GM18858 (cell line): Measurements from ENCODE around the gene UTP11.
"Not testable (repeated sequence)": the region's sequence is repeated elsewhere in the genome, so short reads cannot be mapped to it uniquely, and the experiment has no call there.

ENCODE experiments used
- ATAC-seq: cut with Tn5 transposase; IDR thresholded peaks from one replicate; pipeline ENCODE4 v1.9.1; 2021; ENCODE audit not compliant: unreplicated experiment

UTP11 gene, protein sequence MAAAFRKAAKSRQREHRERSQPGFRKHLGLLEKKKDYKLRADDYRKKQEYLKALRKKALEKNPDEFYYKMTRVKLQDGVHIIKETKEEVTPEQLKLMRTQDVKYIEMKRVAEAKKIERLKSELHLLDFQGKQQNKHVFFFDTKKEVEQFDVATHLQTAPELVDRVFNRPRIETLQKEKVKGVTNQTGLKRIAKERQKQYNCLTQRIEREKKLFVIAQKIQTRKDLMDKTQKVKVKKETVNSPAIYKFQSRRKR

GRCh38 chr1:38012363-38013226 lies at the start of gene UTP11:
Gene UTP11 (plus strand): TSS chr1:38012734. CDS start chr1:38012803, 69 bp downstream.
- ATAC-seq: peak; percentile 83

GRCh38 chr1:37964106-37964505 lies 48.4 kb upstream of the UTP11 start:
- not testable (repeated sequence) for ATAC-seq

- ATAC-seq: no peak
Observed at GRCh38 chr1:37965301-37965700, 47.2 kb upstream of the UTP11 start.

GRCh38 chr1:37973684-37974083 lies 38.9 kb upstream of the UTP11 start:
- not testable (repeated sequence) for ATAC-seq

GRCh38 chr1:37974567-37974966 lies 38.0 kb upstream of the UTP11 start:
- no peak for ATAC-seq

DNA sequence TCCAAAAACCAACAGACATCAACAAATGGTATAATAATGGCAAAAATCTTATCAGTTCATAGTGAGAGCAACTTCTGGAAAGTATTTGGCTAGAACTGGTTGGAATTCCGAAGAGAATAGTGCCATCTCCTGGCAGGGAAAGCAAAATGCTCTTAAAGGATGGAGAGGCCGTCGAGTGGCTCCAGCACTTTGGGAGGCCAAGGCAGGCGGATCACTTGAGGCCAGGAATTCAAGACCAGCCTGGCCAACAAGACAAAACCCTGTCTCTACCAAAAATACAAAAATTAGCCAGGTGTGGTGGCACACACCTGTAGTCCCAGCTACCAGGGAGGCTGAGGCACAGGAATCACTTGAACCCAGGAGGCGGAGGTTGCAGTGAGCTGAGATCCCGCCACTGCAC lies 37.5 kb upstream of the UTP11 start:
- not testable (repeated sequence) for ATAC-seq

- no peak for ATAC-seq
Observed at GRCh38 chr1:37978541-37978940, 34.0 kb upstream of the UTP11 start.

GRCh38 chr1:37983546-37983945 lies 29.0 kb upstream of the UTP11 start:
- ATAC-seq: no peak

- ATAC-seq: no peak
Observed at GRCh38 chr1:37987679-37988078, 24.9 kb upstream of the UTP11 start.

DNA sequence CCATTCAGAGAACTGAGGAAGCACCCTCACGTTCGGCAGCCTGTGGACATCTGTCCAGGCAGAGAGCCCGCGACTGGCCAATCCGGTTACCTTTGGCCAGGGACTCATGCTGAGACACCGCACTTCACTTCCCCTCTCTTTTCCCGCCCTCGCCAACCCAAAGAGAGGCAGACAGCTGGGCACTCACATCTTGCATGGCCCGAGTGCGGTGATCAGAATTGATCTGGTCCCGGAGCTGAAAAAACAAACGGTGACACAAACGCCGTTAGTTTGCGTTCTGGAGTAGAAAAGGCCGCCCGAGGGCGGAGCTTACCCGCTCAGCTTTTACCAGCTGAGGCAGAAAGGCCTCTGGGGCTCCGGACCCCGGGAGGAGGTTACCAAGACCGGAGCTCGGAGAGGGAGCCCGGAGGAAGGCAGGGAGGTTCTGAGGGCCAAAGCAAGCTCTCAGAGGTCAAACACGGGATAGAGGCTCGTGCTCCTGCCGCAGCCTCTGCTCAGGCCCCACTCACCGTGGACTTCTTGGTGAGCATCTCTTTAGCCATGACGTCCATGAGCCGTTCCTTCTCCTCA lies 23.1 kb upstream of the UTP11 start:
- peak; percentile 33 for ATAC-seq

DNA sequence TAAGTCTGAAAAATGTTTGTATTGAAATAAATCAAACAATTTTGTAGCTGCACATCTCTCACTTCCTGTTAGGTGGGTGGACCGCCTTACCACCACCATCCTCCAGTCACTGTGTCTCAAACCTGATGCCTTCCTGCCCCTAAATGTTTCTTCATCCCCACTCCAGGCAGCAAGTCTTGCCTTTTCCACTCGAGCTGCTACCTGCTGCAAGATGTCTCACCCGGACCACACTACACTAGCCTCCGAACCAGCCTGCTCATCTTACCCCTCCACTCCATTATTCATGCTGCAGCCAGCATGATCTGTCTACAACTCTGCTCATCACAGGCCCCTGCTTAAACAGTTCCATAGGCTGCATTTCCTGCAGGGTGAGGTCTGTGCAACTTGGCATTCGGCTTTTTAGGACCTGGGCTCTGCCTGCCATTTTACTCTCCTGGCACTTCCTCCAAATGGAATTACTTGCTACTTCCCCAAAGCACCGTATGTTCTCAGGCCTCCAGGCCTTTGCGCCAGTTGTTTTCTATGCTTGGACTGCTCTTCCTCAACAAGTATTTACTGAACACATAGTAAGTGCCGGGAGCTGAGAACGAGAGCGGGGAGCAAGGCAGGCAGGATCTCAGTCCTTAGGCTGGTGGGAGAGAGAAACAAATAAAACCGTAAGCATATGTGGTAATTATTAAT lies 17.5 kb upstream of the UTP11 start:
- ATAC-seq: no peak

GRCh38 chr1:37995751-37996345 lies 16.7 kb upstream of the UTP11 start:
- no peak for ATAC-seq

DNA sequence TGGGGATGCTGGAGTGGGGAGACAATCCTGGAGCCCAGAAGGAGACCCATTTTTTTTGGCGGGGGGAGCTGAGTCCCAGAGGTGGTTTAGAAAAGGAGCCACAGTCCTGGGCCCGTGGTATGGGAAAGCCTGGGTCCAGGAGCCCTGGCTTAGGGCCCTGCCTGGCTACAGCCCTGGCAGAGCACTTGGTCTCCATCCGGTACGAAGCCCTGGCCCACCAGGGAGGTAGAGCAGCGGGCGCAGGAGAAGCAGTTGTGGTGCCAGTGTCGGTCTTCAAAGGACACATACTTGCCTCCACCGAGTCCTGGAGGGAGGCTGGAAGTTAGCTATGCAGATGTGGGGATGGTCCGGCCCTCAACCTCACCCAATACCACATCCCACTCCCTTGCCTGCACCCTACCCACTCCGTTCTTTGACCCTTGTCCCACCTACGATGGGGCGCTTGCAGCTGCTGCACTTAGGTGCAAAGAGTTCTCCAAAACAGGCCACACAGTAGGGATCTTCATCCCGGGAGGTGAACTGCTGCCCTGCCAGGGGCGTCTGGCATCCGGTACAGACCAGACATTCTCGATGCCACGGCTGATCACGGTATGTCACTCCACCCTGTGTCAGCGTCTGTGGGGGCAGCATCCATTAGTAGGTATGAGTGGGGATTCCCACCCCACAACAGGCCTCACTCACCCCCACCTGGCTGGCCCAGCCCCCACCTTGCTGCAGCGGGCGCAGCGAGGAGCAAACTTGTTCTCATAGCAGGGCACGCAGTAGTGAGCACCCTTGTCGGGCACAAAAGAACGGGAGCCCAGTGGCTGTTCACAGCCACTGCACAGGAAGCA lies 15.1 kb upstream of the UTP11 start:
- ATAC-seq: no peak

DNA sequence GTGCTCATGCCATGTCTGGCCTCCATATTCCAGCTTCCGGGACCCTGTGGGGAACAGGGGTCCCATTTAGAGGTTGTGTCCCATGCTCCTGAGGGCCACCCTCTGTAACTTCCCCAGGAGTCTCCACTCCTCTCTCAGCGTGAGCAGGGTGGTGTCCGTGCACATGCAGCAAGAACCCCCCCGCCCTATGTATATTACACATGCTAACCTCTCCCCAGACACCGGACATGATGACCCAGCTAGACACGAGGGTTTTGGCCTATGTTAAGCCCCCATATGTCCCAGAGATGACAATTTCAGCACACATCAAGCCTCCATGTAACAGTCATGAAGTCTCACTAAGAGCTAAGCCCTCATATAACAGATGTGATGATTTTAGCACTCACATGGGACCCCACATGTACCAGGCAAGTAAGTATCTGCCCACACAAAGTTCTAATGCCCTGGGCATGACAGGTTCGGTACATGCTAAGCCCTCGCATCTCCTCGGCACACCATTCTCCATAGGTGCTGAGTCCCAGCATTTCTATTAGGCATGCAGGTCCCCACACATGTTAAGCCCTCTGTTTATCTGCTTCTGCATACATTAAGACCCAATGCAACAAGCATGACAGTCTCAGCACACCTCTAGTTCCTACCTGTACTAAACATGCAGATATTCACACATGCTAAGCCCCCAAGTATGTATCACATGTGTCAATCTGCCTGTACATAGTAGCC lies 14.3 kb upstream of the UTP11 start:
- ATAC-seq: no peak

DNA sequence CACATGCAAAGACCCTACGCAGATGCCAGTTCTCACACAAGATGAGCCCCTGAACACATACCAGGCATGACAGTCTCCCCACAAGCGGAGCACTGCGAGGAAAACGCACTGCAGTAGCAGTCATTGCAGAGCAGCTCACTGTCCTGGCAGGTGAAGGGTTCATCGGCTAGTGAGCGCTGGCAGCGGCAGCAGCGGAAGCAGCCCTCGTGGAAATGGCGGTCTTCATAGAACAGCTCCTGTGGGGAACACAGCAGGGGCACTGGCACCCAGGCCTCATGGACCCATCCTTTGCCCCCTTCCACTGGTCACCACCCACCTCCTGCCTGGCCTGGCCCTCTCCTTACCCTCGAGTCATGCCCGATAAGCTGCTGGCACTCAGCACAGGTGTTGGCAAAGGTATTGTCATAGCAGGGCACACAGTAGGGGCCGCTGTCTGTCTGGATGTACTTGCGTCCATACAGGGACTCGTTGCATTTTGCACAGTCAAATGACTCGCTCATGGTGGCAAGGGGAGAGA lies 13.6 kb upstream of the UTP11 start:
- ATAC-seq: no peak

DNA sequence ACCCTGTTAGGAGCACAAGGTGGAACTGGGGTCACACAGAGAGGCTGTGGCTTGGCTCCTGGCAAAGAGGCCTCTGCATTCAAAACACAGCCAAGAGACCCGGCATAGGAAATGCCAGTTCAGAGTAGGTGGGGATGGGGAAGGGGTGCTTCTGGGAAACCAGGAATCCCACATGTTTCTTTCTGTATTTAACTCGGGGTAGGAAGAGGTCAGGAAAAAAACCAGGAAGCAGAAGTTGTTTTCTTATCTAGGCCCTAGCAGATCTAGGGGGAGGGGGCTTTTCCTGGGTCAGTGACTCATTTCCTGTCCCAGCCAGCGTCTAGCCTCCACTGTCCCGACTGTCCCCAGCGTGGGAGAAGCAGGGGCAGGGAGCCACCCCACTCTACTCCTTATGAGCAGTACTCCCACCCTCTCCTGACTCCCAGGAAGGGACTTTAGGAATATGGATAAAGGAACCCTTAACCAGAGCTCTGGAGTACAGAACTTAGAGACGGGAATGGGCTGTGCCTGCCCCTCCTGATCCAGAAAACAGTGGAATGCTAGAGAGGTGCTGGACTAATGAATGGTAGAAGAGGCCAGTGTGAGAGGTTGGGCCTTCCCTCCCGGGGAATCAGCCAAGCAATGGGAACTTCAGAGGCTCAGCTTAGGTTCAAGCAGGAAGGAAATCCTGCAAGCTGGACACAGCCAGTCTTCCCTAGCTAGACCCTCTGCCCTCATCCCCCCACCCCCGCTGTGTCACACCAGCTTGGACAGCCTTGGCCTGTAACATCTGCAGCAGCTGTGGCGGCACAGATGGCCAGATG lies 12.9 kb upstream of the UTP11 start:
- ATAC-seq: no peak

DNA sequence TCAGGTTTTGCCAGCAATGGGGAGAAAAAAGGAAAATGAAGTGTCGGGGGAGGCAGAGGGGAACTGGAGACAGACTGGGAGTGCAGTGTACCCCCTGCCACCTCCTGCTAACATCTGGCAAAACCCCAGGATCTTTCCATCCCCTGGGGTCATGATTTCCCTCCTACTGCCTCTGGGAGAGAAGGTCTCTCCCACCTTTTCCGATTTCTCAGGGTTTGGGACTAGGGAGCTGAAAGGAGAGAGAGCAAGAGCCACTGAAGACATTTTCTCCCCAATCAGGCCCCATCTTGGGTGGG lies 12.4 kb upstream of the UTP11 start:
- no peak for ATAC-seq

DNA sequence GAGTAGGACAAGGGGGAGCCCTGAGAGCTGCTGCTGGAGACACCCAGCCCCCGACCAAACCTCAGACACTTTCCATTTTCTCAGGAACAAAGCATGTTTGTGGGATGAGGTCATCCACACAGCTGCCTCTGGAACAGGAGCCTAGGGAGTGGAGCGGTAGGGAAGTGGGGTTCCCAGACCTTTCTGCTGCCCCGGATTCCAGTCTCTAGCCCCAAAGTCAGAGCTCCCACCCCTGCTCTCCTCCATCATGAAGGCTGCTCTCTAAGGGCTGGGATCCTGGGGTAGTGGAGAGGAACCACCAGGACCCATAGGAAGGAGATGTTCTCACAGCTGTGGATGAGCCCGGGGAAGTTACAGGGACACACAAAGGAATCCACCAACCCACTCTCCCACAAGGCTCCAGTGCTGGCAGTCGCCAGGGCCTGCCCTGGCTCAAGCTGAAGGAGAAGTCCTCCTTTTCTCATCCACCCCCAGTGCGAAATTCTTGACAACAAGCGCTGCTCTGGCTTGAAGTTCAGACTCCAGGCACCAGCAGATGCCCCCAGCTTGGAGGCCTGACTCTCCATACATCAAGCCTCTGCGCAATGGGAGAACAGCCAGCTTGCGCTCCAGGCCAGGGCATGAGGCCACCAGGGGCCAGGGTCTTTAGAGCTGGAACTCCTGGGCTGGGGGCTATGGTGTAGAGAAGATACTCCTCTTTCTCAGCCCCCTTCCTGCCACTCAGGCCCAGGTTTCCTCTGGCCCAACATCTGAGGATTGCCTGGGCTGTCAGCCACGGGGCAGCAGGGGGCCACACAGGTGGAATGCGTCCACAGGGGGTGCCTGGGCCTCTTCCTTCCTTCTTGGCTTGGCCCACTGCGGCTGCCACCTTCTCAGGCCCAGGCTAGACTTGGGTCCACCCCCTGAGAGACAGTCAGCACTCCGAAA lies 11.7 kb upstream of the UTP11 start:
- no peak for ATAC-seq
